ENCODE data around the gene PTGER2. TPM values are rescaled to one million over a fixed set of nuclear protein-coding genes. Genes with fewer than 3 reads are reported as not detected.

Gene PTGER2
- polyA plus RNA-seq, 1 donor, result 4.6 TPM

DNA sequence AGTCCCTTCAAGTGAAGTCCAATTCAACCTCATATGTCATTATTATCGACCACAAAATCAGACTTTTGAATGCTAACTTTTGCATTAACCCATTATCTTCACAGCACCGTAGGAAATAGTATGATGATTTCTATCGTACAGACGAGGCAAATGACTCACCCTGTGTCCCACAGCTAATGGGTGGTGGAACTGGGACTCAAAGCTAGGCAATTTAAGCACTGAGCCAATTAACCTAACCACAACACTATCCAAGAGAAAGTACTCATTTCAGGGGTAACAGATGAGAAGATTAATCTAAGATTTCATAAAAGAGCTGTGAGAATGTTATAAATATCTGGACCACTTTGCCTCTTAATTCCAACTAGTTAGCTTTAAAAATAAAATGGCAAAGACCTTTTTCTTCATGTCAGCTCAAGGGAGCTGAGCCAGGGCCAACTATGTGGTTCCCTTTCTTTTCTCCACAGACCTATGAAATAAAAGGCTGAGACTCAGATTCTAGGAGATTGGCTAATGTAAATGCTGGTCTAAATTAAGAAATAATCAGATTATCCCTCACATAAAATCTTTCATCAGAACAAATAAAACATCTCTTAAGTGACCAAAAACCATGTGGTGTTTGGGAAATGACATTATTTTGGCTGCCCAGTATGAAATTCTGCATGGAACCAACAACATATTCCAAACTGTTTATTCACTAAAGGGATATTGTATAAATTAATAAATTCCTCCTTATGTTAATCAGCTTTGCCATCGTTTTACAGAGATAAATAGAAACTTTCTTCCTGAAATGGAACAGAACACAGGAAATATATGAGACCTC is 4.9 kb downstream of the PTGER2 start:
- DNase-seq, result no peak
- Histone ChIP-seq H3K27ac (ENCODE audit: low read length) (no peak overlapping the region), H3K27me3 (ENCODE audit: control insufficient read depth, insufficient read depth, low read length) (peaks cover 26% of the 10 kb centered on the region), H3K9me3 (ENCODE audit: control insufficient read depth, low read depth, low read length) (peaks cover 4% of the 10 kb centered on the region), H3K4me3 (ENCODE audit: low read length) (no peak overlapping the region), H3K36me3 (ENCODE audit: control insufficient read depth, insufficient read depth, low read length) (no peaks in the 10 kb centered on the region), H3K4me1 (ENCODE audit: control insufficient read depth, insufficient read depth, low read length) (no peaks in the 10 kb centered on the region)
- 54% methylated on average over 3 of the region's 5 CpGs for WGBS (ENCODE audit: insufficient coverage, low lambda C conversion rate)

DNA sequence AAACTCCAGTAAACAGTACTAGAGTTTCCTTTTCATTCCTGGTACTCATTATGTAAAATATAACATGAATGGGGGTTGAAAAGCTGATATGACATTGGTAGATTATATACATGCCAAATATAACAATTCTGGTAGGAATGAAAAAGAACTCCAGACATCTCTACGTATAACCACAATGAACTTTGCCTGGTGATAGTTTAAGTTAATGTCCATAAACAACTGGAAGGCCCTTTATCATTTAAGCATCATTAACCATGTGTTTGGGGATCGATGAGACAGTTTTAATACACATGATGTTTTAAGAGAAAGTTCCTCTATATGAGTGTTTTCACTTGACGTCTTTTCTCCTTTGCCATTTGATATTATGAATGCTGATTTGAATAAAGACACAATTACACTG is 5.8 kb downstream of the PTGER2 start:
- no peak for DNase-seq
- no peaks in the 10 kb centered on the region for H3K36me3 ChIP-seq (ENCODE audit: control insufficient read depth, insufficient read depth, low read length)
- peaks cover 4% of the 10 kb centered on the region for H3K9me3 ChIP-seq (ENCODE audit: control insufficient read depth, low read depth, low read length)
- WGBS (ENCODE audit: insufficient coverage, low lambda C conversion rate), result 85% methylated on average over 3 of the region's 3 CpGs
- no peak overlapping the region for H3K27ac ChIP-seq (ENCODE audit: low read length)
- no peak overlapping the region for H3K4me3 ChIP-seq (ENCODE audit: low read length)
- no peaks in the 10 kb centered on the region for H3K4me1 ChIP-seq (ENCODE audit: control insufficient read depth, insufficient read depth, low read length)
- peaks cover 18% of the 10 kb centered on the region for H3K27me3 ChIP-seq (ENCODE audit: control insufficient read depth, insufficient read depth, low read length)

DNA sequence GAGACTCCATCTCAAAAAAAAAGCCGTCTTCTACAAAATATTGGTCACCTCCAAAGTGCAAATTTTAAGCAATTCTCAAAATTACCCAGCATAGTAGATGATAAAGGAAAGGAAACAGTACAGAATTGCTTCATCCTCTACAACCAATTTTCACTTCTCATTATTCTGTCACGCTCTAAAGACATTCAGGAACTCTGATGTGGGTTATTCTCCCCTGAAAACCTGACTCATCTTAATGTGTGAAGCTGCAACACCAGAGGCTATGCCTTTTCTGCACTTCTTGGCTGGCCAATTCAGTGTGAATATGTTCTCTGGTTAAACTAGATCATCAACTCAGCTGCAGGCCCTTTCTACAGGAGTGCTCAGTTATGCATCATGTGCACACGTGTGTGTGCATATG is 11.0 kb downstream of the PTGER2 start:
- 83% methylated on average over 1 of the region's 3 CpGs for WGBS (ENCODE audit: insufficient coverage, low lambda C conversion rate)
- no peak for DNase-seq
- H3K27ac ChIP-seq (ENCODE audit: low read length), result no peak overlapping the region

DNA sequence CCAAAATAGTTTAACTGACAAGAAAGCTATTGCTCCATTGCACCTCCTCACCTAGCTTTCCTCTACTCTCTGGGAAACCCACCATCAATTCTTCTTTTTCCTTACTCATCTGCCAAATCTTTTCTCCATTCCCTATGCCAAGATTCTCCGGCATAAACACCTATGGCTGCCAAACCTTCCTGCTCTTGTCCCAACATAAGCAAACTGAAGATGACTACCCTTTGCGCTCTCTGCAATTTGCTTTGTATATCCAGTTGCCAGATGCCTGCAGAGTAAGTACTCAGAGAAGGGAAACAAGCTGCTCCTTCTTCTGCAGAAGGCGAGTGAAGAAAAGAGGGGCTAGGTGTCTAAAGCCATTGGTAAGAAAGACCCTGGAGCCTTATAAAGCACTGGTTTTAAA is 11.5 kb downstream of the PTGER2 start:
- peak in 1 of 2 donors; percentile 9 for DNase-seq
- Histone ChIP-seq H3K27me3 (ENCODE audit: control insufficient read depth, insufficient read depth, low read length) (no peaks in the 10 kb centered on the region), H3K4me3 (ENCODE audit: low read length) (no peak overlapping the region), H3K9me3 (ENCODE audit: control insufficient read depth, low read depth, low read length) (peaks cover 4% of the 10 kb centered on the region), H3K27ac (ENCODE audit: low read length) (no peak overlapping the region), H3K4me1 (ENCODE audit: control insufficient read depth, insufficient read depth, low read length) (no peaks in the 10 kb centered on the region), H3K36me3 (ENCODE audit: control insufficient read depth, insufficient read depth, low read length) (no peaks in the 10 kb centered on the region)
- no CpG with 5 or more reads among the region's 3 CpGs for WGBS (ENCODE audit: insufficient coverage, low lambda C conversion rate)

More for the DNA sequence above, 11.0 kb downstream of the PTGER2 start:
- H3K27me3 ChIP-seq (ENCODE audit: control insufficient read depth, insufficient read depth, low read length), result no peaks in the 10 kb centered on the region
- no peak overlapping the region for H3K4me3 ChIP-seq (ENCODE audit: low read length)
- no peaks in the 10 kb centered on the region for H3K4me1 ChIP-seq (ENCODE audit: control insufficient read depth, insufficient read depth, low read length)
- H3K9me3 ChIP-seq (ENCODE audit: control insufficient read depth, low read depth, low read length), result peaks cover 4% of the 10 kb centered on the region
- H3K36me3 ChIP-seq (ENCODE audit: control insufficient read depth, insufficient read depth, low read length), result no peaks in the 10 kb centered on the region

DNA sequence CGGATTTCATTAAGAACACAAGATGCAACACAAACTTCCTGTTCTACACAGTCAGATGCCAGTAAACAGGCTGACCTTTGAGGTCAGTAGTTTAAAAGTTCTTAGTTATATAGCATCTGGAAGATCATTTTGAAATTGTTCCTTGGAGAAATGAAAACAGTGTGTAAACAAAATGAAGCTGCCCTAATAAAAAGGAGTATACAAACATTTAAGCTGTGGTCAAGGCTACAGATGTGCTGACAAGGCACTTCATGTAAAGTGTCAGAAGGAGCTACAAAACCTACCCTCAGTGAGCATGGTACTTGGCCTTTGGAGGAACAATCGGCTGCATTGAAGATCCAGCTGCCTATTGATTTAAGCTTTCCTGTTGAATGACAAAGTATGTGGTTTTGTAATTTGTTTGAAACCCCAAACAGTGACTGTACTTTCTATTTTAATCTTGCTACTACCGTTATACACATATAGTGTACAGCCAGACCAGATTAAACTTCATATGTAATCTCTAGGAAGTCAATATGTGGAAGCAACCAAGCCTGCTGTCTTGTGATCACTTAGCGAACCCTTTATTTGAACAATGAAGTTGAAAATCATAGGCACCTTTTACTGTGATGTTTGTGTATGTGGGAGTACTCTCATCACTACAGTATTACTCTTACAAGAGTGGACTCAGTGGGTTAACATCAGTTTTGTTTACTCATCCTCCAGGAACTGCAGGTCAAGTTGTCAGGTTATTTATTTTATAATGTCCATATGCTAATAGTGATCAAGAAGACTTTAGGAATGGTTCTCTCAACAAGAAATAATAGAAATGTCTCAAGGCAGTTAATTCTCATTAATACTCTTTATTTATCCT is 13.5 kb downstream of the PTGER2 start:
- no peaks in the 10 kb centered on the region for H3K4me1 ChIP-seq (ENCODE audit: control insufficient read depth, insufficient read depth, low read length)
- H3K27ac ChIP-seq (ENCODE audit: low read length), result no peak overlapping the region
- no peaks in the 10 kb centered on the region for H3K27me3 ChIP-seq (ENCODE audit: control insufficient read depth, insufficient read depth, low read length)
- WGBS (ENCODE audit: insufficient coverage, low lambda C conversion rate), result 57% methylated on average over 1 of the region's 4 CpGs
- H3K36me3 ChIP-seq (ENCODE audit: control insufficient read depth, insufficient read depth, low read length), result no peaks in the 10 kb centered on the region
- DNase-seq, result peak in 1 of 2 donors; percentile 17
- no peak overlapping the region for H3K4me3 ChIP-seq (ENCODE audit: low read length)
- peaks cover 4% of the 10 kb centered on the region for H3K9me3 ChIP-seq (ENCODE audit: control insufficient read depth, low read depth, low read length)

DNA sequence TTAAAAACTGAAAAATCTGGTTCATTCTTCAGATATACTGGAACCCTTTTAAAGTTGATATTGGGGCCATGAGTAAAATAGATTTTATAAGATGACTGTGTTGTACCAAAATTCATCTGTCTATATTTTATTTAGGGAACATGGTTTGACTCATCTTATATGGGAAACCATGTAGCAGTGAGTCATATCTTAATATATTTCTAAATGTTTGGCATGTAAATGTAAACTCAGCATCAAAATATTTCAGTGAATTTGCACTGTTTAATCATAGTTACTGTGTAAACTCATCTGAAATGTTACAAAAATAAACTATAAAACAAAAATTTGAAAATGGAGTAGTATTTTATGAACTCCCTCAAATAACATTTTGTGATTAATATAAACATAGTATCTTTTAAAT is 14.2 kb downstream of the PTGER2 start:
- Histone ChIP-seq H3K9me3 (ENCODE audit: control insufficient read depth, low read depth, low read length) (peaks cover under 1% of the 10 kb centered on the region), H3K4me1 (ENCODE audit: control insufficient read depth, insufficient read depth, low read length) (no peaks in the 10 kb centered on the region), H3K36me3 (ENCODE audit: control insufficient read depth, insufficient read depth, low read length) (no peaks in the 10 kb centered on the region), H3K4me3 (ENCODE audit: low read length) (no peak overlapping the region), H3K27me3 (ENCODE audit: control insufficient read depth, insufficient read depth, low read length) (no peaks in the 10 kb centered on the region), H3K27ac (ENCODE audit: low read length) (no peak overlapping the region)
- DNase-seq, result no peak

DNA sequence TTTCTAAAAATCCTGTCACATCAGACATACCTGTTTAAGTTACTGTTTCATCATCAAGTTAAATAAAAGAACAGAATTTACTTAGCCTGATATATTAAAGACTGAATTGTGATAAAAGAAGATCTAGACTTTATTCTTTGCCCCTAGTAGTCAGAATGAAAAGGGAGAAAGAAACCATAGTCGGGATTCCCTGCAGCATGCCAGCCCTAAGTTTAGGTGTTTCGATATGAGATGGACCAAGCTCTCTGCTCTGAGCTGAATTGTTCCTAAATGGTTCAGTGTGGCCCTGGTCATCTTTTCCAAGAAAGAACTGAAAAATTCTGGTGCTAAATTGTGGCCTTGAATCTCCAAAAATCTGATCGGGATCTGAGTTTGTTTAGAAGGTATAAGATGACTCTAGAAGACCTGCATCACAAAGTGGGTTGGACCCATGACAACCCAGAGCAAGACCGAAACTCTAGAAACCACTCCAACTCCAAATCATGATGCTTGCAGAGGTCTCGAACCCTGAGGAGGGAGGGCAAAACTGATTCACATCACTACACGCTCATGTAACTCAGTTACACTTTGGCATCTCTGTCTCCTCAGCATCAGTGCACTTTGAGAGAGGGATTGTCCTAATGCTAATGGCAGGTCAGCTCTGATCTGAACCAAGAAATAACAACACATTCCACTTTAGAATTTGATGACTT is 15.7 kb downstream of the PTGER2 start:
- 88% methylated on average over 1 of the region's 6 CpGs for WGBS (ENCODE audit: insufficient coverage, low lambda C conversion rate)
- Histone ChIP-seq H3K4me1 (ENCODE audit: control insufficient read depth, insufficient read depth, low read length) (no peaks in the 10 kb centered on the region), H3K4me3 (ENCODE audit: low read length) (no peak overlapping the region), H3K27me3 (ENCODE audit: control insufficient read depth, insufficient read depth, low read length) (no peaks in the 10 kb centered on the region), H3K36me3 (ENCODE audit: control insufficient read depth, insufficient read depth, low read length) (no peaks in the 10 kb centered on the region), H3K9me3 (ENCODE audit: control insufficient read depth, low read depth, low read length) (no peaks in the 10 kb centered on the region), H3K27ac (ENCODE audit: low read length) (no peak overlapping the region)
- DNase-seq, result no peak

DNA sequence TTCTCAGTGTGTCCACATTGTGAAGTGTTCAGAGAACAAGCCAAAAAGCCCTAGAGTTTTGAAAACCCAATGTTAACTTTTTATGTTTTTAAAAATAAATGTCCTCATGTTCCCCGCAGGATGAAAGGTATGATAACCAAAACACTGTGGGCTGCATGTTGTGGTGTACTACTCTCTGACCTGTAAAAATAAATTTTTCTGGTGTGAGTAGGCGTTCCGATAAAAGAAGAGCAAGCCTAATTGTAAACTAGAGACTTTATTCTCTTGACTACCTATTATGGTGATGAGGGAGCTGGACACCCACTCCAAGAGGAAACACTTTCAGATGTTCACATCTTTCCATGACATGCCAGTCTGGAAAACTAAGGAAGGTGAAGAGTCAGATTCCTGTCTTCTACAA is 18.2 kb downstream of the PTGER2 start:
- H3K9me3 ChIP-seq (ENCODE audit: control insufficient read depth, low read depth, low read length), result no peaks in the 10 kb centered on the region
- no peak for DNase-seq
- no peaks in the 10 kb centered on the region for H3K36me3 ChIP-seq (ENCODE audit: control insufficient read depth, insufficient read depth, low read length)
- no peaks in the 10 kb centered on the region for H3K27me3 ChIP-seq (ENCODE audit: control insufficient read depth, insufficient read depth, low read length)
- no peak overlapping the region for H3K27ac ChIP-seq (ENCODE audit: low read length)
- no peaks in the 10 kb centered on the region for H3K4me1 ChIP-seq (ENCODE audit: control insufficient read depth, insufficient read depth, low read length)
- WGBS (ENCODE audit: insufficient coverage, low lambda C conversion rate), result 88% methylated on average over 1 of the region's 3 CpGs
- H3K4me3 ChIP-seq (ENCODE audit: low read length), result no peak overlapping the region

DNA sequence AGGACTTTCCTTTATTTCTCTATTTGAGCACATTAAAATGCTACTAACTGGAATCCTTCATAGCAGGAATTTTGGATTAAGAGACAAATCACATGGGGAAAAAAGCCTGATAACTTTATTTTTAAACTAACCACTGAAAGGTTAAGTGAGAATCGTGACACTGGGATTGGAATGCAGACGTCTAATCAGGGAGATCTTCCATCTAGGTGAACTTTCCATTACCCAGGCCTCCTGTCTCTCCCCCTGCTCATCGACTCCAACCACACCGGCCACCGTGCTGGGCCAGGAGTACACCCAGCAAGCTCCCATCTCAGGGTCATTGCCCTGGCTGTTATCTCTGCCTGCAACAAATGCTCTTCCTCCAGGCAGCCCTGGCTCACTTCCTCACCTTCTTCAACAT is 19.0 kb downstream of the PTGER2 start:
- no peaks in the 10 kb centered on the region for H3K27me3 ChIP-seq (ENCODE audit: control insufficient read depth, insufficient read depth, low read length)
- DNase-seq, result no peak
- no CpG with 5 or more reads among the region's 5 CpGs for WGBS (ENCODE audit: insufficient coverage, low lambda C conversion rate)
- H3K9me3 ChIP-seq (ENCODE audit: control insufficient read depth, low read depth, low read length), result no peaks in the 10 kb centered on the region
- no peaks in the 10 kb centered on the region for H3K4me1 ChIP-seq (ENCODE audit: control insufficient read depth, insufficient read depth, low read length)
- no peak overlapping the region for H3K4me3 ChIP-seq (ENCODE audit: low read length)
- H3K36me3 ChIP-seq (ENCODE audit: control insufficient read depth, insufficient read depth, low read length), result no peaks in the 10 kb centered on the region
- H3K27ac ChIP-seq (ENCODE audit: low read length), result no peak overlapping the region

DNA sequence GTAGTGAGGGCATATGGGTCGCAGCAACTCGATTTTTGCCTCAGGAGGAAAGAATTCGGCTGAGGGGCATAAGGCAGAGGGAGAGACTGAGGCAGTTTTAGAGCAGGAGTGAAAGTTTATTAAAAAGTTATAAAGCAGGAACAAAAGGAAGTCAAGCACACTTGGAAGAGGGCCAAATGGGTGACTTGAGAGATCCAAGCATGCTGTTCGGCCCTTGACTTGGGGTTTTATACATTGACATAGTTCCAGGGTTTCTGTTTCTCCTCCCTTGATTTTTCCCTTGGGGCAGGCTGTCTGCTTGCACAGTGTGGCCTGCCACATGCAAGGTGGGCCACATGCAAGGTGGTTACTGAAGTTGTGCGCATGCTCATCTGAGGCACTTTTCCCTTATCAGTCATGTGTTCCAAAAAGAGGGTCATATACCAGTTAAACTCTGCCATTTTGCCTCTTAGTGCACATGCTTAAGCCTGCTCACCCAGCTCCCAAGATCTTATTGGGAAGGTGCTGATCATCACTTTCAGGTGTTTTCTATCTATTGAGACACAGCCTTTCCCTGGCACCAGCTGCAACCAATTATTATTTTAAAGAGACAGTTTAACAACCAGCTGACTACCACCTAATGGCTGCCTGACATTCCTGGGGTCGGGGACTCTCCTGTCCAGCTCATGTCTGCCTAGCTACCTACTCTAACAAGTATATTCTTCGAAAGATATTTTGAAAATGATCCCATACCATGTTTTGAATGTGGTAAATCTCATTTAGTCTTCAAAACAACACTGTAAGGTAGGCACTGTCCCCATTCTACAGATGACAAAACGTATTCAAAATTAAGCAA is 19.9 kb downstream of the PTGER2 start:
- Histone ChIP-seq H3K4me3 (ENCODE audit: low read length) (no peak overlapping the region), H3K9me3 (ENCODE audit: control insufficient read depth, low read depth, low read length) (no peaks in the 10 kb centered on the region), H3K4me1 (ENCODE audit: control insufficient read depth, insufficient read depth, low read length) (no peaks in the 10 kb centered on the region), H3K27me3 (ENCODE audit: control insufficient read depth, insufficient read depth, low read length) (no peaks in the 10 kb centered on the region), H3K27ac (ENCODE audit: low read length) (no peak overlapping the region), H3K36me3 (ENCODE audit: control insufficient read depth, insufficient read depth, low read length) (no peaks in the 10 kb centered on the region)
- DNase-seq, result no peak
- 100% methylated on average over 1 of the region's 8 CpGs for WGBS (ENCODE audit: insufficient coverage, low lambda C conversion rate)
